Measurements from ENCODE around the gene RPUSD1. TPM values are rescaled to one million over a fixed set of nuclear protein-coding genes. Genes with fewer than 3 reads are reported as not detected.

RPUSD1 gene
- total RNA-seq, 2 donors from 2014 or later: 24.1 to 34.4 TPM

DNA sequence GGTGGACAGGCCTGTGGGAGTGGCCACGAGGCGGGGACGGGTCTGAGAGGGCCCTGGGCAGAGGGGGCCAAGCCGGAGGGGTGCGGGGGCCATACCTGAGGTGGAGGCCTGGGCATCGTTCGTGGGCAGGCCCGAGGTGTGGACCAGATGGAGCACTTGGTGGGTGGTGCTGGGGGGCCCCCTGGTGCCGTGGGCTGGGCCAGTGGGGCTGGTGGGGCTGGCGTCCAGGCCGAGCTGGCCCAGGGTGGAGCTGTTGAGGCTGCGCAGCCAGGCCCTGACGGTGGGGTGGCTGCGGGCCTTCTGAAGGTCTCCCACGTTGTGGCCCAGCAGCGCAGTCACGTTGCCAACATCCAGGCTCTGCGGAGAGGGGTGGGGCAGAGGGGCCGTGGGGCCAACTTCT lies 18.2 kb downstream of the RPUSD1 start:
- Histone ChIP-seq H3K27ac (ENCODE audit: low read depth, low read length) (no peak overlapping the region), H3K27me3 (ENCODE audit: control insufficient read depth, insufficient read depth, low read length, poor library complexity, severe bottlenecking) (no peaks in the 10 kb centered on the region), H3K9ac (ENCODE audit: extremely low read depth, low read length, poor library complexity, severe bottlenecking) (no peak overlapping the region), H3K9me3 (ENCODE audit: control insufficient read depth, low read length) (no peaks in the 10 kb centered on the region), H3K36me3 (ENCODE audit: control insufficient read depth, insufficient read depth, low read length) (no peaks in the 10 kb centered on the region), H3K4me1 (ENCODE audit: control insufficient read depth, insufficient read depth, low read length) (no peaks in the 10 kb centered on the region), H3K4me3 (ENCODE audit: low read length) (no peak overlapping the region)
- Mint-ChIP-seq H3K4me1 (no peaks in the 10 kb centered on the region), H3K36me3 (ENCODE audit: low read depth) (no peaks in the 10 kb centered on the region), H3K27me3 (ENCODE audit: insufficient read depth) (no peaks in the 10 kb centered on the region), H3K27ac (no peak overlapping the region), H3K4me3 (no peak overlapping the region), H3K9me3 (no peaks in the 10 kb centered on the region)
- TF ChIP-seq, protein P1, sequence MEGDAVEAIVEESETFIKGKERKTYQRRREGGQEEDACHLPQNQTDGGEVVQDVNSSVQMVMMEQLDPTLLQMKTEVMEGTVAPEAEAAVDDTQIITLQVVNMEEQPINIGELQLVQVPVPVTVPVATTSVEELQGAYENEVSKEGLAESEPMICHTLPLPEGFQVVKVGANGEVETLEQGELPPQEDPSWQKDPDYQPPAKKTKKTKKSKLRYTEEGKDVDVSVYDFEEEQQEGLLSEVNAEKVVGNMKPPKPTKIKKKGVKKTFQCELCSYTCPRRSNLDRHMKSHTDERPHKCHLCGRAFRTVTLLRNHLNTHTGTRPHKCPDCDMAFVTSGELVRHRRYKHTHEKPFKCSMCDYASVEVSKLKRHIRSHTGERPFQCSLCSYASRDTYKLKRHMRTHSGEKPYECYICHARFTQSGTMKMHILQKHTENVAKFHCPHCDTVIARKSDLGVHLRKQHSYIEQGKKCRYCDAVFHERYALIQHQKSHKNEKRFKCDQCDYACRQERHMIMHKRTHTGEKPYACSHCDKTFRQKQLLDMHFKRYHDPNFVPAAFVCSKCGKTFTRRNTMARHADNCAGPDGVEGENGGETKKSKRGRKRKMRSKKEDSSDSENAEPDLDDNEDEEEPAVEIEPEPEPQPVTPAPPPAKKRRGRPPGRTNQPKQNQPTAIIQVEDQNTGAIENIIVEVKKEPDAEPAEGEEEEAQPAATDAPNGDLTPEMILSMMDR (conservative IDR thresholded peaks at IDR 0.05): no peak
- DNase-seq: no peak
- 90 to 93% methylated on average over 7 to 19 of the region's 19 CpGs for WGBS, 2 experiments (ENCODE audit: insufficient coverage in 1 of 2, insufficient read length in 1 of 2)

DNA sequence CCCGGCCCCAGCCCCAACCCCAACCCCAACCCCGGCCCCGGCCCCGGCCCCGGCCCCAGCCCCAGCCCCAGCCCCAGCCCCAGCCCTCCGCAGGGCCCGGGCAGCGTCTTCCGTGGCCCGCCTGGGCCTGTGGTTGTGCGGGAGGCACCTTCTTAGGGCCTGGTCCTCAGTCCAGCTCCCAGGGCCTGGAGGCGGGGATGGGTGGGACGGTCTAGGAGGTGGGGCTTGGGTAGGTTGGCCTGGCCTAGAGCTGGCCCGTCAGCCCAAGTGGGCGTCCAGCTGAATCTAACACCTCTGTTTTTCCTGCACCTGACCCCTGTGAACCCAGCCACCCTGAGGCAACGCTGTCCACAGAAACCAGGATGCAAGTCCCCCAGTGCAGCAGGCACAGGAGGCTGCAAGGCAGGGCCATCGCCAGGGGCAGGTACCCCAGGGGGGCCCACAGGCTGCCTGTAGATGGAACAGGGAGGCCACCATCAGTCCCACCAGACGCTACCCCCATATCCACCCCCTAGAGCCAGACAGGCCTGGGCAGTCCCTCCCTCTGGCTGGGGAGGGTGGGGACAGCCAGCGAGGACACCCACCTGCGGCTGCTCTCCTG lies 18.9 kb downstream of the RPUSD1 start:
- H3K27ac ChIP-seq (ENCODE audit: low read depth, low read length): no peak overlapping the region
- H3K4me1 ChIP-seq (ENCODE audit: control insufficient read depth, insufficient read depth, low read length): no peaks in the 10 kb centered on the region
- DNase-seq: no peak
- H3K27me3 ChIP-seq (ENCODE audit: control insufficient read depth, insufficient read depth, low read length, poor library complexity, severe bottlenecking): no peaks in the 10 kb centered on the region
- no peak overlapping the region for H3K4me3 ChIP-seq (ENCODE audit: low read length)
- Mint-ChIP-seq H3K27ac (no peak overlapping the region), H3K36me3 (ENCODE audit: low read depth) (no peaks in the 10 kb centered on the region), H3K4me3 (no peak overlapping the region), H3K4me1 (no peaks in the 10 kb centered on the region), H3K9me3 (no peaks in the 10 kb centered on the region), H3K27me3 (ENCODE audit: insufficient read depth) (no peaks in the 10 kb centered on the region)
- TF ChIP-seq, protein P1 (conservative IDR thresholded peaks at IDR 0.05): no peak
- WGBS, 2 experiments (ENCODE audit: insufficient coverage in 1 of 2, insufficient read length in 1 of 2): 90 to 100% methylated on average over 1 to 15 of the region's 20 CpGs
- H3K9ac ChIP-seq (ENCODE audit: extremely low read depth, low read length, poor library complexity, severe bottlenecking): no peak overlapping the region
- H3K36me3 ChIP-seq (ENCODE audit: control insufficient read depth, insufficient read depth, low read length): no peaks in the 10 kb centered on the region
- H3K9me3 ChIP-seq (ENCODE audit: control insufficient read depth, low read length): no peaks in the 10 kb centered on the region

DNA sequence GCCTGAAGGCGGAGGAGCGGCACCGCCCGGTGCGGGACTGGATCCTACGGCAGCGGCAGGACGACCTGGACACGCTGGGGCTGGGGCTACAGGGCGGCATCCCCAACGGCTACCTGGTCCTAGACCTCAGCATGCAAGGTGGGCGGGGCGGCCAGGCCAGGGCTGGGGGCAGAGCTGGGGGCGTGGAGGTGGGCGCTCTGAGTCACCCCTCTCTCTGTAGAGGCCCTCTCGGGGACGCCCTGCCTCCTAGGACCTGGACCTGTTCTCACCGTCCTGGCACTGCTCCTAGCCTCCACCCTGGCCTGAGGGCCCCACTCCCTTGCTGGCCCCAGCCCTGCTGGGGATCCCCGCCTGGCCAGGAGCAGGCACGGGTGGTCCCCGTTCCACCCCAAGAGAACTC lies 19.8 kb downstream of the RPUSD1 start:
- Histone ChIP-seq H3K9me3 (ENCODE audit: control insufficient read depth, low read length) (no peaks in the 10 kb centered on the region), H3K27ac (ENCODE audit: low read depth, low read length) (no peak overlapping the region), H3K4me1 (ENCODE audit: control insufficient read depth, insufficient read depth, low read length) (no peaks in the 10 kb centered on the region), H3K4me3 (ENCODE audit: low read length) (no peak overlapping the region), H3K9ac (ENCODE audit: extremely low read depth, low read length, poor library complexity, severe bottlenecking) (no peak overlapping the region), H3K27me3 (ENCODE audit: control insufficient read depth, insufficient read depth, low read length, poor library complexity, severe bottlenecking) (no peaks in the 10 kb centered on the region), H3K36me3 (ENCODE audit: control insufficient read depth, insufficient read depth, low read length) (no peaks in the 10 kb centered on the region)
- WGBS, 2 experiments (ENCODE audit: insufficient coverage in 1 of 2, insufficient read length in 1 of 2): 91 to 96% methylated on average over 20 to 21 of the region's 21 CpGs
- DNase-seq: no peak
- H3K4me3 Mint-ChIP-seq: no peak overlapping the region
- TF ChIP-seq, protein P1 (conservative IDR thresholded peaks at IDR 0.05): no peak
- no peak overlapping the region for H3K27ac Mint-ChIP-seq
- H3K27me3 Mint-ChIP-seq (ENCODE audit: insufficient read depth): no peaks in the 10 kb centered on the region
- H3K36me3 Mint-ChIP-seq (ENCODE audit: low read depth): no peaks in the 10 kb centered on the region
- no peaks in the 10 kb centered on the region for H3K9me3 Mint-ChIP-seq
- no peaks in the 10 kb centered on the region for H3K4me1 Mint-ChIP-seq

All from endodermal cell (in vitro differentiated cells).